COLO668 (cell line): ENCODE results near the gene NSD2.

Experiments used
- DNase-seq: peaks from one replicate; lab custom pipeline; 2025; ENCODE audit not compliant: unreplicated experiment; lab: John Stamatoyannopoulos, UW

The NSD2 gene

DNA sequence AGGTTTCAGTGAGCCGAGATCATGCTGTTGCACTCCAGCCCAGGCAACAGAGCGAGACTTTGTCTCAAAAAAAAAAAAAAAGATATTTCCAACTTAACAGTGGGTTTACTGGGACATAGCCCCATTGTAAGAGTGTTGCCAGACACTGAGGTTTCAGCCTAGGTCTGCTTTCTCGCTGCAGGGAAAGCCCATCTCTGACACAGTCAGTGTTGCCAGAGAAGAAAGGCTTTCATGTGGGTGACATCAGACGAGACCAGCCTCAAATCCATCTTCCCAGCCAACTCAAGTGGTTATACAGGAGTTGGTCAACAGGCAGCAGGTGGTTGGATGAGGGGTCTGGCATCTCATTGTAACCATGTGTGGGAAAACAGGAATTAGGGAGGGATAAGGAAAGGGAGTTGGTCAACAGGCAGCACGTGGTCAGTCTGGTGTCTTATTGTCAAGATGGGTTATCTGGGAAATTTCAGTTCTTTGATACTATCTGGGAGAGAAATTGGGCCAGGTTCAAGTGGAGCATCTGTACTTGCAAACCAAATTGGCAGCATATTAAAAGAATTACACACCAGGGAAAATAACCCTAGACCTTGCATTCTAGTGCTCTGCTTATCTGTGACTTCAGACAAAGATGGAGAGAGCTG lies 96.4 kb downstream of the NSD2 start:
- no peak for DNase-seq

DNA sequence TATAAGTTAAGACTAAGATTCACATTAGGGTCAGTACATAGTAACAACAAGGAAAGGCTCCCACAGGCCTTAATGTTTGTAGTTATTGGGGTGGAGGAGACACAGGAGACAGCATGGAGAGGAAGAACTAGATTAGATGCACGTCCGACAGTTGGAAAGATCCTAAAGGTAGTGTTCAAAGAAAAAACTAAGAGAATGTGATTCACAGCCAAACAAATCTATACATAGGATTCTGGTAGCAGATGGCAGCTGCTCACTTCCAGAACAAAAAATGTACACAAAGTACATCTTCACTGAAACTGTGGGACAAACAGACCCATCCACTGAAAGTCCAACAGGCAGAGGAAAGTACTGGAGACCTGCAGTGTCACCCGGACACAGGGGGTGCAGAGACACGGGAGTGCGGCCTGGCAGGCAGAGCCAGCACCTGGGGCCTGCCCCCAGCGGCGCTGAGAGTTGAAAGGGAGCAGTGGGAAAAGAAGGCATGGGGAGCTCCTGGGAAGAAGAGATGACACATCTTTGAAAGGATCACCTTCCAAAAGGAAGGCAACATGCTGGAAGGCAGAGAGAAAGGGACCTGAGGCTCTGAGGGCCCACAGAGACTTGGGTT lies 97.6 kb downstream of the NSD2 start:
- DNase-seq, result no peak

DNA sequence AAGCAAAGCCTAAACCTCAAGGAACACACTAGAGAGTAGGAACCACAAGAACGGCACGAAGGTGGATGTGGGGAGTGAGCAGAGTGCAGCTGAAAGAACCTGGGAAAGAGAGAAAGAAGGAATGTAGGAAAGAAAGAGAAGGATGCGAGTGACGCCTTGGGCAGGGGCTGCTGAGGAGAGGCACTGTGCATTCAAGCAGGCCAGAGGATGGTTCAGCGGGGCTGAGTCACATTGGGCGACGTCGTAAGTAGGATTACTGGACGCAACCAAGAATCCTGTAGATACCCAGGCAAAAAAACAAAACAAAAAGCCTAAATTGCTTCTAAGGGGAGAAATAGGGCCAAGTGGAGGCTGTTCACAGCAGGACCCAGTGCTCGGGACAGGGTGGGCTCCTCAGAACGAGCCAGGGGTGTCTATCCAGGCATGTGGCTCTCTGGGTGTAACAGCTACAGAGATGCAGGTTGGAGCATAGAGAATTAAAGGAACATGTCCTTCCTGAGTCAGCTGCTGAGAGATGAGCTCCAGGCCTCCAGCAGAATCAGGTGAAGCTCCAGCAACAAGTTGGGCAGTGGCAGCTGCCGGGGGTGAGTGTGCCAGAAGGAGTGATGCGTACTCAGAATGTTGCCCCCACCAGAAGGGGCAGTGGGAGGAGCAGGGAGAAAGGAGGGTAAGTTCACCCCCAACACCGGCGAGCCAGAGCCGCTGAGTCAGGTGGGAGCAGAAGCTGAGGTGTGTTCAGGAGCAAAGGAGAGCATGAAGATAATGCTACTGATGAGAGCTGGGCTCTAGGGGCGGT lies 98.9 kb downstream of the NSD2 start:
- DNase-seq, result no peak

DNA sequence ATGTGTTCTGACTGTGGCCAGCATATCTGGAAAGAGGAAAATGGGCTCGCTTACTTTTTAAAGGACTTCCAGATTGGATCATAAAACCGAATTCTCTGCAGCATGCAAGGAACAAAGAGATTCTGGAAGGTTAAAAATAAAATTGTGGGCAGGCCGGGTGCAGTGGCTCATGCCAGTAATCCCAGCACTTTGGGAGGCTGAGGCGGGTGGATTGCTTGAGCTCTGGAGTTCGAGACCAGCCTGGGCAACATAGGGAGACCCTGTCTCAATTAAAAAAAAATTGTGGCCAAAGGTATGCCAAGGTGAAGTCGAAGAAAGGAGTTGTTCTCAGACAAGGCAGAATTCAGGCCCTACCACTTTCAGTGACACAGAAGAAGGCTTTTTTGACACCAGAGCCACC lies 99.7 kb downstream of the NSD2 start:
- no peak for DNase-seq

DNA sequence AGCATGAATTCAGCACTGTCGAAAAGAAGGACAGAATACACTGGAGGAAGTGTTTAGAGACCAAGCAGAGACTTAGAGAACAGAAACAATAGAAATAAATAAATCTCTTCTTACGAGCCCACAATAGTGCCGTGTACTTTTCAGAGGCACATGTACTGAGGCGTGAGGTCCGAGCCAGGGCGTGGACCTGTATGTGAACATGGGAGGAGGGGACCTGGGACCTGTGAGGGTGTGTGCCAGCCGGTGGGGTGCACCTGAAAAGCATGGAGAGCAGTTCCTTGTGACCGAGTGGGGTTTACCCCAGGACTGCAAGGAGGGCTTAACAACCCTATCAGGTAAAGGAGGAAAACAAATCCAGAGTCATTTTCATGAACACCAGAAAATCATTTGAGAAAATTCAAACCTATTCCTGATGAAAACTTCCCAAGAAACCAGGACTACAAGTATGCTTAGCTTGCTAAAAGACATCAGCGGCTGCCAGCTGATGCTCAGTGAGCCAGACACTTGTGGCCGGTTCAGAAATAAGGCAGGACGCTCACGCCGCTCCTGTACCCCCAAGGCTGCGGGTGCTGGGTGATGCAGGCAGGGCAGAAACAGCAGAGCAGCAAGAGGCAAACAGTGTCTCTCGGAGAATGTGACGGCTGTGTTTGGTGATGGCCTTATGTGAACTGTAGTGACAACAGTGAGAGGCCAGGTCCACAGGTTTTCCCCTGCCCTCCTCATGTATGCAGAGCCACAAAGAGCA lies 100.4 kb downstream of the NSD2 start:
- DNase-seq, result no peak

DNA sequence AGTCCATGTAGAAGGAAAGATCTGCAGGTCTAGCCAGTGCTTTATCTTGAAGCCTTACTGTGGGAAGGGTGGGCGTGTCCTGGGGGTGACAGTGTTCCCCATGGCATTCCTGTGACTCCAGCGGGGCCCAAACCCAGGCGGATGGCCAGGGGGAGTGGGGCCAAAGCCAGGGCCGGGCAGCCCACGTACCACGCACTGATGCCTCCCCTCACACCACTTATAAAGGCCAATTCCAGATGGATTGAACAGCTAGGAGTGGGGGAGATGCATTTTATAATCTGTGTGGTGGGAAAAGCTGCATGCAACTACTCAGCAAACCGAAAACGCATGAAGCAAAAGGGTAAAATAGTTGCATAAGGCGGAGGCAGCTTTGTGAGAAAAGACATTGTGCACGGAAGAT lies 101.2 kb downstream of the NSD2 start:
- no peak for DNase-seq

DNA sequence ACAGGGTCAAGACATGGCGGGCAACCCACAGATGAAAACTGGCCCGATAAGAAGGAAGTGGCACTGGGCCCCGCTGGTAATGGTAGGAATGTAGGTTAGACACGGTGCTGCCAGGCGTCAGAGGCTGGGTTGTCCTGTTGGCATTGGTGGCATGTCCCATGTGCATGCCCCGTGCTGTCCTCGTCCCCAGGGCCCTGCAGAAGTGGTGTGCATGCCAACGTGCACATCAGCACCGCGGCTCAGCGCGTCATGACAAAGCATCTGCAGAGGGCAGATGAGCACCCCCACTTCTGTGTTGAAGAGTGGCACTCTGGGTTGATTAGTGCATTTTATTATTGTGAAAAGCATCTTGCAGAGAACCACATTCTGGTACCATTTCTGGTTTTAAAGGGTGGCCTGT lies 102.0 kb downstream of the NSD2 start:
- no peak for DNase-seq

DNA sequence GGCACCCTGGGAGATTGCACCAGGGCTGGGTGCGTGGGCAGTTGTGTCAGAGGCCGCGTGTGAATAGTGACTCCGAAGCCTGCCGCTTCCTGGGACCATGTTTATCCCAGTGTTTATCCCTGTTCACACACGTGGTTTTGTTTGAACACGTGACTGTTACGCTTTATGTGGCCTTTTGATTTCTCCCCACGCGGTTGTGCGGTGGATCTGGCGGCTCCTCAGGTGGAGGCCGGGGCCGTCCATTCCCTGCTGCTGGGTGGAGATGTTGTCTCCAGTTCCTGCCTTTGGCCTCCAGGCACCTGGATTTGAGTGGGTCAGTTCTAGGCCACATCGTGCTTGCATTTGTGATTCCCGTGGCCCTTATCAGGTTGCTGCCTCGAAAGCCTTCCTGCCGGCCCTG lies 102.5 kb downstream of the NSD2 start:
- DNase-seq, result no peak

DNA sequence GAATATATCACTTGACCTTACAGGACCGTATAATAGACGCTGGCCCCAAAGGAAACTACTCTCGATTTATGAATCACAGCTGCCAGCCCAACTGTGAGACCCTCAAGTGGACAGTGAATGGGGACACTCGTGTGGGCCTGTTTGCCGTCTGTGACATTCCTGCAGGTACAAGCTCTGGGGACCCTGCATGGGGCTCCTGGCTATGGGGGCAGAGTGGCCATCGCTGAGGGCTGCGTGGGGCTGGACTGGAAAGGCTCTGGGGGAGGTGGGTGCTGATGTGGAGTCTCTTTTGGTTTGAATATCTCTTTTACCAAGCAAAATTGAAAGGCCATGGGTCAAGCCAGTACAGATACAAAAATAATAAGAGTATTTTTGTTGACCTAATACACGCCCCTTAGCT lies 103.6 kb downstream of the NSD2 start:
- no peak for DNase-seq

DNA sequence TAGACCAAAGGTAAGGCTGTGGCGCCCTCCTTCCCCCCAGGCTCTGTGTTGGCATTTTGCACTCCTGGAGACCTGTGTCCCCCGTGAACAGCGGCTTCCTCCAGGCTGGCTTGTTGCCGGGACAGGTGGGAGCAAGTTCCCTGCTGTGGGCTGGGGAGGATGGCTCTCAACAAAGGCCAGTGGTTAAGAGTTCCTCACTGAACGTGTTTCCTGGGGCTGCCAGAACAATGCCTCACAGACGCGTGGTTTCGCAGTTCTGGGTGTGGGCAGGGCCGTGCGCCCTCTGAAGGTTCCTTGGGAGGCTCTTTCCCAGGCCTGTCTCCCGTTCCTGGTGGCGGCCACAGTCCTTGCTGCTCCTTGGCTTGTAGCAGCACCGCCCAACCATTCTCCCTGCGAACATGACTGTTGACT lies 104.2 kb downstream of the NSD2 start:
- no peak for DNase-seq

DNA sequence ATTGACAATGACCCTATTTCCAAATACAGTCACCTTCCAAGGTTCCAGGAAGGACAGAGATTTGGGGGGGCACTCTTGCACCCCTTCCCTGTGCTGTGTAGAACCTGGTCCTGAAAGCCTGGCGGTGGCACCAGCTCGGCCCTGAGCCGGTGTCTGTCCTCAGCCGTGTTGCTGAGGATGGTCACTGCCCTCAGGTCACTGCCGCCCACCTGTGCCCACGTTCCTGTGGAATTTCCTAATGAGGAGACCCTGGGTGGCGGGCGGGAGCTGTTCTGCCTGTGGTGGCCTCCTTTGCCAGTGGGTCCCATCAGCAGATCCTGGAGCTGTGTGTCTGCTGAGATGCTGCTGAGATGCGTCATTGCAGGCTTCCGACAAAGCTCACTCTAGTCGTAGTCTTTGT lies 104.7 kb downstream of the NSD2 start:
- no peak for DNase-seq

DNA sequence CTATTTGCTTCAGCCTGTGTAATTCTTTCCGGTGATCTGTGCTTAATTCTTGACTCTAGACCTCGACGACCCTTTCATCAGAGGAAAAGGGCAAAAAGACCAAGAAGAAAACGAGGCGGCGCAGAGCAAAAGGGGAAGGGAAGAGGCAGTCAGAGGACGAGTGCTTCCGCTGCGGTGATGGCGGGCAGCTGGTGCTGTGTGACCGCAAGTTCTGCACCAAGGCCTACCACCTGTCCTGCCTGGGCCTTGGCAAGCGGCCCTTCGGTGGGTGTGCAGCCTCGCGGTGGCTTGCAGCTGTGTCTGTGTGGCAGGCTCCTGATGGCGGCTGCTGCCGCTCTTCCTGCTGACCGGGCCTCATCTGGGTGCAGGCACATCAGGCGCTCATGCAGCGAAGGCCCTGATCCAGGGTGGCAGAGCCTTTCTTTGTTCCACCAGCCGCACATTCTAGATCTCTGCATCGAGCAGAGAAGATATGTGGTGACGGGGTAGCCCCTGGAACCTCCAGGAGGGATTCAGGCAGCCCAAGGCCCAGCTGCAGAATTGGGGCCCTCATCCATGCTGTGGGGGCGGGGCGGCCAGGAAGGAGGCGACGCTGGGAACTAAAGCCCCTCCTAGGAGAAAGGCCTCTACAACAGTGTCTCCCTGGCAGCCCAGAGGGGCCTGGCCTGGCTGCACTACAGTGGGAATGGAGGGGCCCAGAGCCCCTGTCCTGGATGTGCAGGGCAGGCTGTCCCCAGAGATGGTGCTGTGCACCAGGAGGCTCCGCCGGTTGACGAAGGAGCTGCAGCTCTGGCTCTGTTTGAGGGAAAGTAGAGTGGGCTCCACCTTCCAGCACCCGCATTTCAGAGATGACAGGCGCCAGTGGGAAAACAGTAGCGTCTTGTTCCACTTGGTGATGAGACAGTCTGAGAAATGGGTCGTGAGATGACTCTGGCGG lies 105.5 kb downstream of the NSD2 start:
- DNase-seq, result no peak

DNA sequence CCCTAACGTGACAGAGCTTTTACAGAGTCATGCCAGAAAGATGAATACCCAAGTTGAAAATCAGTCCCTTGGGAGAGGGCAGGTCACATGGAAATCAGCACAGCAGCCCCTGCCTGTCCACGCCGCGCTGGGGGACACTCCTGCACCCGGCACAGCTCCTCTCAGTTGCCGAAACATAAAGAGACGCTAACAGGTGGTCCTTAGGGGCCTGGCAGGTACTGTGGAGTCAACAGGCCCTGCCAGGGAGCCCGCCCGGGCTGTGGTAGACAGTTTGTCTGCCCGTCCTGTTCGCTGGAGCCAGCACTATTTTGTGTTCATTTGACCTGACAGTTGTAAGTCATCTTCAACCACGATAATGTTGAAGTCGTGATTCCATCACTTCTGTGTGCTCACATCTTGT lies 107.0 kb downstream of the NSD2 start:
- DNase-seq, result no peak

DNA sequence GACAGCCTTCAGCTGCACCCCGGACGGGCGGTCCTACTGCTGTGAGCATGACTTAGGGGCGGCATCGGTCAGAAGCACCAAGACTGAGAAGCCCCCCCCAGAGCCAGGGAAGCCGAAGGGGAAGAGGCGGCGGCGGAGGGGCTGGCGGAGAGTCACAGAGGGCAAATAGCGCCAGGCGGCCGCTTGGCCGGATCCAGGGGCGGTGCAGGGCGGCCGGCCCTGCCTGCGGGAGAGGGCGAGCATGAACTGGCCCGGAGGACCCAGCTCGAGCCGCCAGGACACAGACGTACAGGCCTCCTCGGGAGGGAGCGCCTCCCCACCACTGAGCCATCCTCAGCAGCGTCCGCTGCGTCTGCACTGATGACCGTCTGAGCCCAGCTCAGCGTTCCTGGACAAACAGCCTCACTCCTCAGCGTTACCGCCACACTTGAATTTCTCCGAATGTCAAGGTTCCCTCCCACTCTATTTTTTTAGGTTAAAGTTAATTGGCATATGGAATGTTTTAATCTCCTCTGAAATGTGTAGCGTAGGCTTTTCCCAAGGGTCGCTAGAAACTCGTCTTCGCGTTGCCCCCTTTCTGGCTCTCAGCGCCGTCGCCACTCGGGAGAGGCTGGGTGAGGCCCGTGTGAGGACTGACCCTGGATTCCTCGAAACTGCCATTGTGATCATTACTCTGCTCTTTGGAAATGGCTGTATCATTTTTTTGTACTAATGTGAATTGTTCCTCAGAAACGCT lies 107.7 kb downstream of the NSD2 start:
- DNase-seq, result no peak

DNA sequence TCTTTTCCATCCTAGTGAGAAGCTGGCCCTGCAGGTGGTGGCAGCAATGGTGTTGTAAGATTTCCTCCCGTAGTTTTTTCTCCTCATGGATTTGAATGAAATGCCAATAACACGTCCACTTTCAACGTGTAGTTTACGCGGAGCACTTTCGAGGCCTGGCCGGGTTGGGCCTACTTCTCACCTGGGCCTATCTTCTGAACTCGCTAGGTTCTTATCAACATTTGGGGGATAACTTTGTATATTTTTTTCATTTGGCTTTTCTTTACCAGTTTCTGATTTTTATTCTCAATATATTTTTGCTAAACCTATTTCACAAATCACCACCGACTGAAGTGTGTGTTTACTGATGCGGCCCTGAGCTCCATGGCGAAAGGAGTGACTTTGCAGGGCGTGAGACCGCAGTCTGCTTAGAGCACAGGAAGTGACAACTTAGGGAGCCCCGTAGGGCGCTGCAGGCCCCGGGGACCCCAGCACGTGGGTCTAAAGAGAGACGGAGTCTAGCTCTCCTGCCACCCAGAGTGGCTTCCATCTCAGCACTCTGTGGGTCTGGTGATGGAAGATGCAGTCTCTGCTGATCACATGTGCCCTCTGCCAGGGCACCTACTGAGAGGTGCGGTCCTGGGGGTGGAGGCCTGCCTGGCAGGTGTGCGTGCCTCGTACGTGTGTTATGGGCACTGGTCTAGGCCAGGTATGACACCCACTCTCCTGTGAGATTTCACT lies 108.4 kb downstream of the NSD2 start:
- no peak for DNase-seq

DNA sequence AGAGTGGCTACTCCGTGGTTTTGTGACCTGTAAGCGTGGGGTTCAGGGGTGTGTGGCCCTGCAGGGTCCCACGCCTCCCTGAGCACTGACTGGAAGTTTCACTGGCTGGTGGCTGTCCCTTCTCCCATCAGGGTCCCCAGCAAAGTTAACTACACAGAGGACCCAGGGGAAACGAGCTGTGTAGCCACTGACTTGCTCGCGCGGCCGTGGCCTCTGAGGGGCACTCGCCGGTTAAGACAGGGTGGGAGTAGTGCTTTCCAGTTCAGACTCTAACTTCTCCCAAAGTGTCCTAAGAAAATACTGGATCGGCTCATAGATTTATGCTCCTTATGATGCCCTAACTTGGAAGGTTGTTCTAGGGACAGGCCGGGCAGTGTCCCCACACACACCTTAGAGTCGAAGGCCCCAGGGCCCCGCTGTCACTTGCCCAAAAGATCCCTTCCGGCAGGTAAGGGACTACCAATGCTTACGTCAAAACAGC lies 109.4 kb downstream of the NSD2 start:
- no peak for DNase-seq

DNA sequence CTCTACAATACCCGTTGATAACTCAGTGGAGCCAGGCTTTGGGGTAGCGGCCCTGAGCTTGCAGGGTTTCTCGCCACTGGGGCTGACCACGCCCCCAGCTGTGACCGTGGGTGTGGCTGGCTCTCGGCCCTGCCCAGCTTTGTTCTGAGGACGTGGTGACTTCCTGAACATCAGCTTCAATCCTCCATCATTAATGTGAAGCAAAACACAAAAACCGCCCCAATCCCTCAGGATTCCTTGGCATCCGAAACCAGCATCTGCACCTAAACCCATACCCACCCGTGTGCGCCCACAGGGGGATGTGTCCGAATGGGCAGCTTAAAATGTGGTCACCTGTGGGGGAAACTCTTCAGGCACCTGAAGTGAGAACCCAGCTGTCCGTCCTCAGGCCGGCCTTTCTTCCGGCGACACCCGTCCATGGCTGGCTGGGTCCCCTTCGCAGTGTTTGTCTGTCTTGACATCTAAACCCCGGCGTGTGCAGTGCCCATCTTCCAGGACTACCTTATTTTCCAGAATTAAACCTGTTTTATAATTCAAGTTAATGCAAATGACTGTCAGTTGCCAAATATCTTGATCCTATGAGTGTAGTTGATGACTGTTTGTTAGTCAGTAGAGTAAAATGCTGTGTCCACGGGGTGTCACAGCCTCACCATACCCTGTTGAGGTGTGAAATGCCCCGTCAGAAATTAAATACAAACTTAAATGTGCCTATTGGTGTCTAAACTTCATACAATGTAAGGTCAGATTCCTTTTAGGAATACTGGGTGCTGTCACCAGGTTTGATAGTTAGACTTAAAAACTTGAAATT lies 110.3 kb downstream of the NSD2 start:
- peak; percentile 21 for DNase-seq
